Effector CD4-positive, alpha-beta T cell (primary cell): ENCODE data around the gene TMEM259.
A peak's percentile ranks its signal among the peaks of the same experiment; 100 is the strongest.

ENCODE experiments used
- DNase-seq: peaks from one replicate; pipeline ENCODE4 v3.0.0-alpha.2; 2020

TMEM259 gene

GRCh38 chr19:982567-983170, 38.3 kb downstream of the TMEM259 start:
- DNase-seq, result peak; percentile 67

GRCh38 chr19:980133-980998, 40.6 kb downstream of the TMEM259 start:
- no peak for DNase-seq

DNA sequence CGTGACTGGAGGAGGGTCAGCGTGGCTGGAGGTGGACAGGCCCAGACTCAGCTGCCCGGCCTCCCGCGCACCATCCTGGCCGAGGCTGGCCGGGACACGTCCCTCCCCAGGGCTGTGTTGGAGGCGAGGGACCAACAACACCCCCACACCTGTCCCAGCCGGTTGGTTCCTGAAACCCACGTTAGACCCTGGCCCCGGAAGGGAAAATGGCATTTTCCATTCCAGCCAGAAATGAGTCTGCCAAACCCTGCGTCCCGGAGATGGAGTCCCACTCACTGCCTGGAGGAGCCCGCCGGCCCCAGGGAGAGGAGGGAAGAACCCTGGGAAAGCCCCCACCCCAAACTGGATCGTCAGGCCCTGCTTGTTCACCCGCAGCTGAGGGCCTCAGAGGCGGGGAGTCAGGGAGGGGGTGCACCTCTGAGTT, 41.6 kb downstream of the TMEM259 start:
- no peak for DNase-seq

- no peak for DNase-seq
These were observed 43.9 kb downstream of the TMEM259 start for GRCh38 chr19:977058-977464.

DNA sequence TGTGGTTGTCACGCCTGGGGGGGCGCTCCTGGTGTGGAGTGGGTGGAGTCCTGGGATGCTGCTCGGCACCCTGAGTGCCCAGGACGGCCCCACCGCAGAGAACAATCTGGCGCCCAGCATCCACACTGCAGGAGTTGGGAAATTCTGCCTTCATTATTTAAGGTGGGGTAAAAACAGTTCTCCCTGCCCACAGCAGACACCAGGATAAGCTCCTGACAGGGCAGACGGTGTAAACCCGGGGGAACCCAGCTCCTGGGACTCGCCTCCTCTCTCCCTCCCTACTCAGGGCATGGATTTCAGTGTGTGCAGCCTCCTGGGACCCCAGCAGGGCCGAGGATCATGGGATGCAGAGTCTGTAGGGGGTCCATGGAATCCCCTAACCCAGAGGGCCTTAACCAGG, 44.4 kb downstream of the TMEM259 start:
- DNase-seq, result no peak

- no peak for DNase-seq
These were observed 46.2 kb downstream of the TMEM259 start for GRCh38 chr19:974564-975257.

GRCh38 chr19:973726-974563, 47.0 kb downstream of the TMEM259 start:
- DNase-seq, result no peak

DNA sequence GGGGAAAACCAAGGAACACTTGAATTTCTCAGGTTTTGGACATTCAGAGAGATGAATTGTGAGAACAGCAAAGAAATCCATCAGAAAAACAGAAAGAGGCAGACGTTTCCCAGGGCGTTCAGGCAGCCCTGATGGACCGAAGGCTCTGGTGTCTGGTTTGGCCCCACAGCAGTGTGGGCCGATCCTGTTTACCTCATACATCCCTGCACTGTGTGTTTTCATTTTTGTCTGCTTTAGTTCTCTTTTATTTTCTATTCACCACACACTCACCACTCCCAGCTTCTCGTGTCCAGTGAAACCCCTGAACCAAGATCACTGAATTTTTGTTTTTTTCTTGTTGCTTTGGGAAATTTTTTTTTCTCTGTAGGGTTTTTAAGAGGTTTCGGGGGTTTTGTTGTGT, 48.6 kb downstream of the TMEM259 start:
- DNase-seq, result no peak

DNA sequence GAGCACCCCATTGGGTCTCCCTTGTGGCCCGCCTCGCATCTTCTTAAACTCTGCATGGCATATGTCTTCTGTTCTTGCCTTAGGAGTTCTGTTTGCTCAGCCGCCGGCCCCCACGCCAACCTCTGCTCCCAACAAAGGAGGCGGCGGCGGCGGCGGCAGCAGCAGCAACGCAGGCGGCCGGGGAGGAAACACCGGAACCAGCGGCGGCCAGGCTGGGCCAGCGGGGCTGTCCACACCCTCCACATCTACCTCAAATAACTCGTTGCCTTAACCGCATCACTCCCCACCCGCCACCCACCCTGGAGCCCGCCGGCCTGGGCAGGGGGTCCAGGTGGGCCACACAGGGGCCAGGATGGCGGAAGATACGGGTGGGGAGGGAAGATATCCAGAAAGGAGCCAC, 49.1 kb downstream of the TMEM259 start:
- no peak for DNase-seq

- no peak for DNase-seq
These were observed 50.2 kb downstream of the TMEM259 start for GRCh38 chr19:970695-971094.

DNA sequence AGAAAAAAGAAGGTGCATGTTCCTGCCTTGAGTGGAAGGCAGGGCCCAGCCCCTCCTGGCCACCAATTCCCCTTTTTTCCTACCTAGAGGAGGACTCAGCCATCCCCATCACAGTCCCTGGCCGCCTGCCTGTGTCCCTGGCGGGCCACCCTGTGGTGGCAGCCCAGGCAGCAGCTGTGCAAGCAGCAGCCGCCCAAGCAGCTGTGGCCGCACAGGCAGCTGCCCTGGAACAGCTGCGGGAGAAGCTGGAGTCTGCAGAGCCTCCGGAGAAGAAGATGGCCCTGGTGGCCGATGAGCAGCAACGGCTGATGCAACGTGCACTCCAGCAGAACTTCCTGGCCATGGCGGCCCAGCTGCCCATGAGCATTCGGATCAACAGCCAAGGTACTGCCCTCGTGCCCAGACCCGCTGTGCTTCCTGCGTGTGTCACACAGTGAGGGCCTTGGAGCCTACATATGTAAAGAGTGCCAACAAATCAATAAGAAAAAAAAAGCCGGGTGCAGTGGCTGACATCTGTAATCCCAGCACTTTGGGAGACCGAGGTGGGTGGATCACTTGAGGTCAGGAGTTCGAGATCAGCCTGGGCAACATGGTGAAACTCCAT, 54.3 kb downstream of the TMEM259 start:
- DNase-seq, result no peak

DNA sequence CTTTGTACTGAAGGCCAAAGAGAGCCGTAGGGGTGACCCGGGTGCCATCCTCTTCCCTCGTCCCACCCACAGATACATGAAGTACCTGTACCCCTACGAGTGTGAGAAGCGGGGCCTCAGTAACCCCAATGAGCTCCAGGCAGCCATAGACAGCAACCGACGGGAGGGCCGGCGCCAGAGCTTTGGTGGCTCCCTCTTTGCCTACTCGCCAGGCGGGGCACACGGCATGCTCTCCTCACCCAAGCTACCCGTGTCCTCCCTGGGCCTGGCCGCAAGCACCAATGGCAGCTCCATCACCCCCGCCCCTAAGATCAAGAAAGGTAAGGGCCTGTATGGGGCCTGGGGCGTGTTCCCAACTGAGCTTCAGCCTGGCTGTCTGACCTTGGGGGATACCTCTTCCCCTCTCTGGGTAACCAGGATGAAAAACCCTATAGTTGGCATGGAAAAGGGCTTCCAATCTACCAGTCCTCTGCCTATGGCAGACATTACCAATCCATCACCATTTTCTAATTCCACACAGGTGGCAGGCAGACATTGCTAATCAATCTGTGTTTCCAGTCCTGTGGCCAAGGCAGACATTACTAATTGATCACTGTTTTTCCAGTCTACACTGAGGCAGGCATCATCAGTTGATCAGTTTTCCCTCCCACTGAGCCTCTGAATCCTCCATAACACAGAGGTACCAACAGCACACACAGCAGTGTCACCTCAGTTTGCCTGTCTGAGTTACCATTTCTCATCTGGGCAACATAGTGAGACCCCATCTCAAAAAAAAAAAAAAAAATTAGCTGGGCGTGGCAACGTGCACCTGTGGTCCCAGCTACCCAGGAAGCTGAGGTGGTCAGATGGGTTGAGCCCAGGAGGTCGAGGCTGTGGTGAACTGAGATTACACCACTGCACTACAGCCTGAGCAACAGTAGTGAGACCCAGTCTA, 55.9 kb downstream of the TMEM259 start:
- no peak for DNase-seq

DNA sequence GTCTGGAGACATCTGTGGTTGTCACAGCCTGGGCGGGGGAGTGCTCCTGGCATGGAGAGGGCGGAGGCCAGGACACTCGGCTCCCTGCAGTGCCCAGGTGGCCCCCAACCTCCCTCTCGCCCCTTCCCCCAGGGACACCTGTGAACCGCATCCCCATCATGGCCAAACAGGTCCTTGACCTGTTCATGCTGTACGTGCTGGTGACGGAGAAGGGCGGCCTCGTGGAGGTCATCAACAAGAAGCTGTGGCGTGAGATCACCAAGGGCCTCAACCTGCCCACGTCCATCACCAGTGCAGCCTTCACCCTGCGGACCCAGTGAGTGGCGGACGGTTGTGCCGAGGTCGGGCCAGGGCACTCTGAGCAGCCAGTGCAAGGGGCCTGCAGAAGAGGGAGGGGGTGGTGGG, 56.8 kb downstream of the TMEM259 start:
- DNase-seq, result no peak

DNA sequence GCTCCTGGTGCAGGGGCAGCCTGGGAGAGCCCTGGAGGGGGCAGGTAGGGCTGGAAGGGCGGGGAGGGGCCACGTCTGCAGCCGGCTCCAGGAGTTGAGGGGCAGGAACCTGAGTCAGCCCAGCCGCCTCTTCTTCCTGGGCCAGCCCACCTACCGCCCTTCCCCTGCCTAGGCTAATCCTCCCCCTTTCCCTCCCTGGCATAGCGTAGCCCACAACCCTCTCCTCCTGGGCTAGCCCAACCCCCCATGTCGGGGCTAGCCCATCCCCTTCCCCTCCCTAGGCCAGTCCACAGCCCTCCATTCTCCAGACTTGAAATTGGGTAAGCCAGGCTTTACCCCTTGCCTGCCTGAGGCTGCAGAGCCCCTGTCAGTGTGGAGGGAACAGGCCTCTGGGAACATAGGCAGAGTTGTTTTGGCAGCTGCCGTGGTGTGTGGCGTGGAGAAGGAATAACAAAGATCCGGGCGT, 57.4 kb downstream of the TMEM259 start:
- no peak for DNase-seq

- DNase-seq, result no peak
These were observed 58.1 kb downstream of the TMEM259 start for GRCh38 chr19:962683-963400.

- no peak for DNase-seq
These were observed 58.9 kb downstream of the TMEM259 start for GRCh38 chr19:961866-962620.

DNA sequence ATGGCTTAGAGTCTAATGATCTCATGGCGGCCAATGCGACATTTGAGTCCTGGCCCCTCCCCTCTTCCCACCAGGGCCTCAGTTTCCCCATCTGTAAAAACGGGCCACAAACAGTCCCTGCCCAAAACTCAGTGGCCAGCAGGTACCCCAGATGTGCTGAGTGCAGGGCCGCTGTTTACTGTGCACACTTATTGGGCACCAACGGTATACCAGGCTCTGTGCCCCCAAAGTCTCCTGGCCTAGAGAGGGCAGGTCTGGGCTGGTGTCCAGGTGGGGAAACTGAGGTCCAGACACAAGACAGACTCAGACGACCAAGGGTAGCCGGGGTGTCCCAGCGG, 60.4 kb downstream of the TMEM259 start:
- no peak for DNase-seq

DNA sequence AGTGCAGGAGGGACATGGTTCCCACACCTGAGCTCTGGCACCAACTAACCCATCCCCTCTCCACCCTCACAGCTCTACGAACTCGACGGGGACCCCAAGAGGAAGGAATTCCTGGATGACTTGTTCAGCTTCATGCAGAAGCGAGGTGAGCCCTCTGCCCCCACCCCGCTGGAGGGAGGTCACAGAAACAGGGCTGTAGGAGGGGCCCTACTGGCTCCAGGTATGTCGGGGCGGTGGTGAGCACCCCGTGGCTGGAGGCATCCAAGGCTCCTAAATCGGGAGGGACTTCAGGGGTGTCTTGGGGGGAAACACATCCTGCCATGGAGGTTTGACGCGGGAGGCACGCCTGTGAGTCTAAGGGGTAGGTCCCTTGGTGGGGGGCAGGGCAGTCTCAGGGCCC, 60.9 kb downstream of the TMEM259 start:
- no peak for DNase-seq
